ENCODE results near the gene ADGRE3. TPM values are rescaled to one million over a fixed set of nuclear protein-coding genes. Genes with fewer than 3 reads are reported as not detected.

Gene ADGRE3
- total RNA-seq, 2 donors from 2014 or later = 0.27 to 0.80 TPM

GRCh38 chr19:14659874-14660489, 14.7 kb downstream of the ADGRE3 start:
- Histone ChIP-seq H3K9me3 (no peaks in the 10 kb centered on the region), H3K36me3 (no peaks in the 10 kb centered on the region), H3K27ac (no peak overlapping the region), H3K4me1 (replicated peaks) (no peaks in the 10 kb centered on the region), H3K27me3 (replicated peaks; ENCODE audit: insufficient read depth) (no peaks in the 10 kb centered on the region), H3K4me3 (no peak overlapping the region)
- TF ChIP-seq POLR2A (IDR thresholded peaks at IDR 0.05) (no peak), CTCF (IDR thresholded peaks at IDR 0.05) (no peak), POLR2AphosphoS5 (IDR thresholded peaks at IDR 0.05) (no peak)
- 44% methylated on average over 6 of the region's 6 CpGs for WGBS
- intact Hi-C loops (cut with DNase I) = no loop called here
- DNase-seq (ENCODE audit: low spot score) = no peak

GRCh38 chr19:14655726-14656125, 18.9 kb downstream of the ADGRE3 start:
- Histone ChIP-seq H3K27me3 (replicated peaks; ENCODE audit: insufficient read depth) (peaks cover 2% of the 10 kb centered on the region), H3K4me3 (no peak overlapping the region), H3K36me3 (no peaks in the 10 kb centered on the region), H3K27ac (no peak overlapping the region), H3K4me1 (replicated peaks) (no peaks in the 10 kb centered on the region), H3K9me3 (no peaks in the 10 kb centered on the region)
- TF ChIP-seq POLR2AphosphoS5 (IDR thresholded peaks at IDR 0.05) (no peak), CTCF (IDR thresholded peaks at IDR 0.05) (no peak), POLR2A (IDR thresholded peaks at IDR 0.05) (no peak)
- intact Hi-C loops (cut with DNase I) = no loop called here
- DNase-seq (ENCODE audit: low spot score) = no peak
- 79% methylated on average over 11 of the region's 11 CpGs for WGBS

- Histone ChIP-seq H3K9me3 (no peaks in the 10 kb centered on the region), H3K27ac (no peak overlapping the region), H3K4me3 (no peak overlapping the region), H3K36me3 (no peaks in the 10 kb centered on the region), H3K27me3 (replicated peaks; ENCODE audit: insufficient read depth) (peaks cover 2% of the 10 kb centered on the region), H3K4me1 (replicated peaks) (no peaks in the 10 kb centered on the region)
- 73% methylated on average over 7 of the region's 7 CpGs for WGBS
- no peak for DNase-seq (ENCODE audit: low spot score)
- TF ChIP-seq POLR2AphosphoS5 (IDR thresholded peaks at IDR 0.05) (no peak), CTCF (IDR thresholded peaks at IDR 0.05) (no peak), POLR2A (IDR thresholded peaks at IDR 0.05) (no peak)
- intact Hi-C loops (cut with DNase I) = no loop called here
Observed at GRCh38 chr19:14654786-14655560, 19.7 kb downstream of the ADGRE3 start.

GRCh38 chr19:14650161-14650560, 24.5 kb downstream of the ADGRE3 start:
- no peak overlapping the region for H3K27ac ChIP-seq
- H3K36me3 ChIP-seq = no peaks in the 10 kb centered on the region
- WGBS = 65% methylated on average over 2 of the region's 2 CpGs
- no peak for TF ChIP-seq POLR2A (IDR thresholded peaks at IDR 0.05)
- no peak for TF ChIP-seq POLR2AphosphoS5 (IDR thresholded peaks at IDR 0.05)
- TF ChIP-seq CTCF (IDR thresholded peaks at IDR 0.05) = no peak
- H3K27me3 ChIP-seq (replicated peaks; ENCODE audit: insufficient read depth) = peaks cover 2% of the 10 kb centered on the region
- intact Hi-C loops (cut with DNase I) = no loop called here
- H3K4me3 ChIP-seq = no peak overlapping the region
- no peak for DNase-seq (ENCODE audit: low spot score)
- no peaks in the 10 kb centered on the region for H3K9me3 ChIP-seq
- no peaks in the 10 kb centered on the region for H3K4me1 ChIP-seq (replicated peaks)

GRCh38 chr19:14649020-14649419, 25.6 kb downstream of the ADGRE3 start:
- TF ChIP-seq POLR2AphosphoS5 (IDR thresholded peaks at IDR 0.05) (no peak), CTCF (IDR thresholded peaks at IDR 0.05) (no peak), POLR2A (IDR thresholded peaks at IDR 0.05) (no peak)
- 83% methylated on average over 4 of the region's 4 CpGs for WGBS

More at GRCh38 chr19:14649020-14649419, 25.6 kb downstream of the ADGRE3 start:
- intact Hi-C loops (cut with DNase I) = no loop called here
- Histone ChIP-seq H3K4me3 (no peak overlapping the region), H3K27ac (no peak overlapping the region), H3K4me1 (replicated peaks) (no peaks in the 10 kb centered on the region), H3K9me3 (no peaks in the 10 kb centered on the region), H3K27me3 (replicated peaks; ENCODE audit: insufficient read depth) (peaks cover 2% of the 10 kb centered on the region), H3K36me3 (no peaks in the 10 kb centered on the region)
- DNase-seq (ENCODE audit: low spot score) = no peak

Data from prostate gland (tissue), 2 donors.